ENCODE results near the gene MAML2. TPM values are rescaled to one million over a fixed set of nuclear protein-coding genes. Genes with fewer than 3 reads are reported as not detected.

MAML2 gene
- total RNA-seq, 1 donor from 2014 or later, result 11.2 TPM

- intact Hi-C loops (cut with micrococcal nuclease), result loop anchor here (2.0 kb wide), 1 partner anchor 14 kb away; no protein-coding TSS in a partner anchor
Measured at GRCh38 chr11:96026310-96026709, 316.7 kb downstream of the MAML2 start.

GRCh38 chr11:96024666-96025065, 318.3 kb downstream of the MAML2 start:
- intact Hi-C loops (cut with micrococcal nuclease), result no loop called here

GRCh38 chr11:96023275-96023674, 319.7 kb downstream of the MAML2 start:
- intact Hi-C loops (cut with micrococcal nuclease), result no loop called here

- intact Hi-C loops (cut with micrococcal nuclease), result no loop called here
Measured at GRCh38 chr11:96021901-96022650, 320.9 kb downstream of the MAML2 start.

- intact Hi-C loops (cut with micrococcal nuclease), result loop anchor here (5.0 to 10.0 kb wide), 2 partner anchors 42 to 785 kb away; partner anchors contain the start of gene SESN3
Measured at GRCh38 chr11:96019810-96020747, 322.9 kb downstream of the MAML2 start.

- intact Hi-C loops (cut with micrococcal nuclease), result loop anchor here (5.0 to 10.0 kb wide), 2 partner anchors 43 to 784 kb away; partner anchors contain the start of gene SESN3
Measured at GRCh38 chr11:96019281-96019680, 323.7 kb downstream of the MAML2 start.

- intact Hi-C loops (cut with micrococcal nuclease), result loop anchor here (5.0 to 10.0 kb wide), 2 partner anchors 44 to 783 kb away; partner anchors contain the start of gene SESN3
Measured at GRCh38 chr11:96017856-96018255, 325.1 kb downstream of the MAML2 start.

GRCh38 chr11:96016978-96017502, 326.0 kb downstream of the MAML2 start:
- intact Hi-C loops (cut with micrococcal nuclease), result loop anchor here (1.0 to 10.0 kb wide), 3 partner anchors 45 to 782 kb away; partner anchors contain the start of genes FAM76B and SESN3

- intact Hi-C loops (cut with micrococcal nuclease), result loop anchor here (1.0 to 10.0 kb wide), 3 partner anchors 46 to 781 kb away; partner anchors contain the start of genes FAM76B and SESN3
Measured at GRCh38 chr11:96015906-96016565, 327.0 kb downstream of the MAML2 start.

GRCh38 chr11:96014217-96014616, 328.8 kb downstream of the MAML2 start:
- intact Hi-C loops (cut with micrococcal nuclease), result loop anchor here (1.0 to 10.0 kb wide), 6 partner anchors 38 to 862 kb away; partner anchors contain the start of genes CCDC82, MTMR2 and SESN3

GRCh38 chr11:96013461-96014213, 329.4 kb downstream of the MAML2 start:
- intact Hi-C loops (cut with micrococcal nuclease), result loop anchor here (1.0 to 10.0 kb wide), 8 partner anchors 13 to 861 kb away; partner anchors contain the start of genes CCDC82, MTMR2 and SESN3

GRCh38 chr11:96012086-96012824, 330.7 kb downstream of the MAML2 start:
- intact Hi-C loops (cut with micrococcal nuclease), result loop anchor here (1.0 to 10.0 kb wide), 9 partner anchors 15 to 860 kb away; partner anchors contain the start of genes MAML2, MTMR2 and SESN3

- intact Hi-C loops (cut with micrococcal nuclease), result loop anchor here (5.0 to 10.0 kb wide), 5 partner anchors 42 to 858 kb away; partner anchors contain the start of genes MTMR2 and SESN3
Measured at GRCh38 chr11:96010683-96011082, 332.3 kb downstream of the MAML2 start.

GRCh38 chr11:96008161-96008720, 334.8 kb downstream of the MAML2 start:
- intact Hi-C loops (cut with micrococcal nuclease), result no loop called here

GRCh38 chr11:96006037-96006436, 337.0 kb downstream of the MAML2 start:
- intact Hi-C loops (cut with micrococcal nuclease), result no loop called here

GRCh38 chr11:96004862-96005261, 338.1 kb downstream of the MAML2 start:
- intact Hi-C loops (cut with micrococcal nuclease), result no loop called here

GRCh38 chr11:96002754-96003290, 340.2 kb downstream of the MAML2 start:
- intact Hi-C loops (cut with micrococcal nuclease), result no loop called here

- intact Hi-C loops (cut with micrococcal nuclease), result no loop called here
Measured at GRCh38 chr11:96002339-96002738, 340.7 kb downstream of the MAML2 start.
